PC-9 (cell line): ENCODE results near the gene RPS21. TPM values are rescaled to one million over a fixed set of nuclear protein-coding genes. Genes with fewer than 3 reads are reported as not detected.
A peak's percentile ranks its signal among the peaks of the same experiment; 100 is the strongest.

ENCODE experiments used
- BruUV-seq: library from RNA; stranded (reverse); fragments of 400-500 nt; replicated peaks from 2 replicates; lab custom pipeline; 2021; lab: Mats Ljungman, UMichigan
- CTCF ChIA-PET: fragments of 300-600 bp; sonication (Branson Sonifier 250); formaldehyde crosslinking; loops from one replicate; lab custom pipeline; 2022; ENCODE audit warnings: antibody characterized with exemption; lab: Charles Lee
- POLR2A ChIA-PET: fragments of 300-600 bp; sonication (Branson Sonifier 250); formaldehyde crosslinking; loops from one replicate; lab custom pipeline; 2022; ENCODE audit warnings: antibody characterized with exemption; ENCODE audit not compliant: unreplicated experiment; lab: Charles Lee
- DNase-seq, 2 experiments: peaks; one replicate each; pipeline versions ENCODE4 v3.0.0 to v3.0.0-alpha.2; 2015 to 2022; ENCODE audit warnings: mixed read lengths in 1 of 2
- H2AFZ ChIP-seq: fragments of 200-600 bp; sonication (generic); 2 replicates; pipeline ENCODE4 v1.8.1; 2017; ENCODE audit warnings: antibody characterized with exemption
- H3F3A ChIP-seq: fragments of 200-600 bp; sonication (generic); 2 replicates; pipeline ENCODE4 v1.8.1; 2017; ENCODE audit warnings: antibody characterized with exemption, mild to moderate bottlenecking, low read depth; ENCODE audit not compliant: insufficient read depth
- H3K27ac ChIP-seq: fragments of 200-600 bp; sonication (generic); 2 replicates; pipeline ENCODE4 v1.6.1; 2016; ENCODE audit warnings: mixed run types
- H3K27me3 ChIP-seq: fragments of 200-600 bp; sonication (generic); 2 replicates; pipeline ENCODE4 v1.6.1; 2016; ENCODE audit warnings: low read depth, mixed run types; ENCODE audit not compliant: insufficient read depth
- H3K36me3 ChIP-seq: fragments of 200-600 bp; sonication (generic); 2 replicates; pipeline ENCODE4 v1.6.1; 2016; ENCODE audit warnings: low read depth, mixed run types
- H3K4me1 ChIP-seq: fragments of 200-600 bp; sonication (generic); replicated peaks from 2 replicates; pipeline ENCODE4 v1.6.1; 2016; ENCODE audit warnings: mixed run types; ENCODE audit not compliant: insufficient read depth
- H3K4me2 ChIP-seq: fragments of 200-600 bp; sonication (generic); 2 replicates; pipeline ENCODE4 v1.6.1; 2017; ENCODE audit warnings: mixed run types
- H3K4me3 ChIP-seq: fragments of 200-600 bp; sonication (generic); 2 replicates; pipeline ENCODE4 v1.6.1; 2016; ENCODE audit warnings: mixed run types
- H3K79me2 ChIP-seq: fragments of 200-600 bp; sonication (generic); 2 replicates; pipeline ENCODE4 v1.6.1; 2017; ENCODE audit warnings: low read depth, mixed run types
- H3K9me2 ChIP-seq: fragments of 200-600 bp; sonication (generic); 2 replicates; pipeline ENCODE4 v1.8.1; 2017; ENCODE audit warnings: mild to moderate bottlenecking; ENCODE audit not compliant: insufficient read depth
- H3K9me3 ChIP-seq: fragments of 200-600 bp; sonication (generic); 2 replicates; pipeline ENCODE4 v1.8.1; 2016; ENCODE audit warnings: low read depth; ENCODE audit not compliant: insufficient read depth
- H4K20me1 ChIP-seq: fragments of 200-600 bp; sonication (generic); 2 replicates; pipeline ENCODE4 v1.8.1; 2017; ENCODE audit not compliant: insufficient read depth
- CTCF ChIP-seq: fragments of 200-600 bp; sonication (generic); conservative IDR thresholded peaks from 2 replicates; pipeline ENCODE4 v1.6.1; 2017; ENCODE audit warnings: mixed run types, antibody characterized with exemption, mild to moderate bottlenecking, moderate library complexity
- EZH2 ChIP-seq: fragments of 200-600 bp; sonication (generic); IDR thresholded peaks from 2 replicates; pipeline ENCODE4 v1.8.0; 2017; ENCODE audit warnings: antibody characterized with exemption, low read depth
- intact Hi-C: fragments of 100-400 bp; cut with micrococcal nuclease; formaldehyde crosslinking; loops from one replicate; pipeline ENCODE4 v1.10.0; 2022; ENCODE audit not compliant: unreplicated experiment
- total RNA-seq: library from RNA; stranded (reverse); gene quantifications from 2 replicates; pipeline ENCODE4 v1.2.3, GENCODE V29; 2021

Gene RPS21
- total RNA-seq, 1 experiment from 2014 or later: 2,275 TPM

GRCh38 chr20:62367633-62368391, 19.1 kb upstream of the RPS21 start:
- Histone ChIP-seq H3K79me2 (peaks cover 43% of the 10 kb centered on the region), H3K9me2 (no peaks in the 10 kb centered on the region), H3K4me1 (peaks cover 58% of the 10 kb centered on the region), H2AFZ (no peak overlapping the region), H3F3A (peaks cover 47% of the 10 kb centered on the region), H3K4me3 (peak overlapping the region; percentile 58), H3K27ac (no peak overlapping the region), H3K36me3 (0 out of 2 replicates have a peak, but pooled peaks cover 5% of the 10 kb centered on the region), H3K9me3 (no peaks in the 10 kb centered on the region), H4K20me1 (peaks cover 11% of the 10 kb centered on the region; the same call in 1 of the 2 replicates), H3K27me3 (no peaks in the 10 kb centered on the region), H3K4me2 (peak overlapping the region; percentile 99)
- intact Hi-C loops: loop anchor here (2.0 to 5.0 kb wide), 2 partner anchors 129 to 424 kb away; partner anchors contain the start of gene OSBPL2
- CTCF ChIA-PET: interaction anchor here (0.7 to 1.0 kb wide), 3 partner anchors 15 to 424 kb away, joined by 4 to 11 read pairs (median 5); no protein-coding TSS in a partner anchor
- peak; percentile 58 to 69 for DNase-seq
- no peak for TF ChIP-seq CTCF
- TF ChIP-seq EZH2: no peak
- POLR2A ChIA-PET: interaction anchor here (0.6 to 2.1 kb wide), 4 partner anchors 9 to 129 kb away, joined by 3 to 10 read pairs (median 8); no protein-coding TSS in a partner anchor
- BruUV-seq: no TSS peak

GRCh38 chr20:62368392-62368975, 18.4 kb upstream of the RPS21 start:
- H3K4me1 ChIP-seq: peaks cover 51% of the 10 kb centered on the region
- ChIA-PET POLR2A (interaction anchor here (0.7 to 2.1 kb wide), 3 partner anchors 10 to 18 kb away, joined by 6 to 10 read pairs (median 9); no protein-coding TSS in a partner anchor), CTCF (interaction anchor here (0.6 to 1.3 kb wide), 5 partner anchors 14 to 423 kb away, joined by 4 to 11 read pairs (median 5); partner anchors contain the start of gene RPS21)
- H3K4me3 ChIP-seq: peak overlapping the region; percentile 58
- no peak for TF ChIP-seq EZH2
- peak; percentile 43; the same call in 1 of the 2 replicates for TF ChIP-seq CTCF
- H3K27ac ChIP-seq: no peak overlapping the region
- no peaks in the 10 kb centered on the region for H3K9me2 ChIP-seq
- intact Hi-C loops: loop anchor here (5.0 kb wide), 1 partner anchor 424 kb away; no protein-coding TSS in a partner anchor
- 0 out of 2 replicates have a peak, but pooled peaks cover 5% of the 10 kb centered on the region for H3K36me3 ChIP-seq
- H3K9me3 ChIP-seq: no peaks in the 10 kb centered on the region
- no peak overlapping the region for H2AFZ ChIP-seq
- peak in 1 of 2 experiments; percentile 80 for DNase-seq
- H3K79me2 ChIP-seq: peaks cover 37% of the 10 kb centered on the region
- no peaks in the 10 kb centered on the region for H3K27me3 ChIP-seq
- H3F3A ChIP-seq: peaks cover 40% of the 10 kb centered on the region
- peaks cover 11% of the 10 kb centered on the region; the same call in 1 of the 2 replicates for H4K20me1 ChIP-seq
- BruUV-seq: no TSS peak
- H3K4me2 ChIP-seq: peak overlapping the region; percentile 99
